ENCODE results near the gene MIER1.

MIER1 gene

DNA sequence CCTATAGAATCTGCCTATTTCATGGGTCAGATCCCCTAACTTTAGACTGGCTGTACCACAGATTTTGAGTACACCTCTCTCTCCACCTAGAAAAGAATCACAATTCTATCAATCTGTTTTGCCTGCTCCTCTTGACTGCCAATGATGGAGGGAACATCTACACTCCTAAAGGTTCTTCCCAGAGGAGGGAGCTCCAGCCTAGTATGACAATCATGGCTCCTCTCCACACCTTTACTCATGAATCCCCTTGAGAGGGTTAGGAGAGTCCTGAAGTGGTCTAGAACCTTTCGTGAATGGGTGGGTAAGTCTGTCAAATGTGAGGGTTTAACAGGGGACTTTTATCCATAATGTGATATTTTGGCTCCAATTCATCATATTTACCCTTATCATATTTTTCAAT, 48.1 kb upstream of the MIER1 start:
- ChIA-PET CTCF (no interaction called here), POLR2A (no interaction called here)
- H3K4me3 ChIP-seq (ENCODE audit: low read depth, low read length) = no peak overlapping the region

DNA sequence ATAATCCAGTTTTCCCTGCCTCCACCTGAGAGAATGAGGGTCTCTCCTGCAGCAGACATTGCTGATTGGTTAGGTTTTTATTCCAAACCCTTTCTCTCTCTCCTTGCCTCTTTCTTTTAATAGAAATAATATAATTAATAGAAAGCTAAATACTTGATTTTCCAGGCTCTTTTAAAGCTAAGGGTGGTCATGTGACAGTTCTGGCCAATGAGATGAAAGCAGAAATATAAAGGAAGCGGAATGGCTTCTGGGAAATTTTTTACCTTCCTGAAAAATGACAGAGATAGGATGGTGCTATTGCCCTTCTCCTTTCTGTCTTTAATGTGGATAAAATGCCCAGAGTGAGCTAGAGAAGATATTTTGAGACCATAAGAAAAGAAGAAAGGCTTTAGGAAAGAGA, 35.8 kb upstream of the MIER1 start:
- ChIA-PET CTCF (no interaction called here), POLR2A (no interaction called here)
- TF ChIP-seq ZNF677 (tag by site-specific recombination; IDR thresholded peaks at IDR 0.05) (no peak), KLF8 (tag by site-specific recombination; IDR thresholded peaks at IDR 0.05) (no peak), PRDM1 (tag by site-specific recombination; IDR thresholded peaks at IDR 0.05) (no peak), SALL2 (tag by site-specific recombination; IDR thresholded peaks at IDR 0.05; ENCODE audit: borderline replicate concordance) (no peak), ZNF596 (tag by site-specific recombination; IDR thresholded peaks at IDR 0.05) (no peak), ZBTB1 (tag by site-specific recombination; IDR thresholded peaks at IDR 0.05) (no peak), ZNF561 (tag by site-specific recombination; IDR thresholded peaks at IDR 0.05; ENCODE audit: borderline replicate concordance) (no peak), ZNF223 (tag by site-specific recombination; IDR thresholded peaks at IDR 0.05) (no peak), ZNF169 (tag by site-specific recombination; IDR thresholded peaks at IDR 0.05) (no peak)
- TF ChIP-seq, protein P1, sequence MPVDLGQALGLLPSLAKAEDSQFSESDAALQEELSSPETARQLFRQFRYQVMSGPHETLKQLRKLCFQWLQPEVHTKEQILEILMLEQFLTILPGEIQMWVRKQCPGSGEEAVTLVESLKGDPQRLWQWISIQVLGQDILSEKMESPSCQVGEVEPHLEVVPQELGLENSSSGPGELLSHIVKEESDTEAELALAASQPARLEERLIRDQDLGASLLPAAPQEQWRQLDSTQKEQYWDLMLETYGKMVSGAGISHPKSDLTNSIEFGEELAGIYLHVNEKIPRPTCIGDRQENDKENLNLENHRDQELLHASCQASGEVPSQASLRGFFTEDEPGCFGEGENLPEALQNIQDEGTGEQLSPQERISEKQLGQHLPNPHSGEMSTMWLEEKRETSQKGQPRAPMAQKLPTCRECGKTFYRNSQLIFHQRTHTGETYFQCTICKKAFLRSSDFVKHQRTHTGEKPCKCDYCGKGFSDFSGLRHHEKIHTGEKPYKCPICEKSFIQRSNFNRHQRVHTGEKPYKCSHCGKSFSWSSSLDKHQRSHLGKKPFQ (tag by site-specific recombination; IDR thresholded peaks at IDR 0.05) = no peak
- TF ChIP-seq, protein P2, sequence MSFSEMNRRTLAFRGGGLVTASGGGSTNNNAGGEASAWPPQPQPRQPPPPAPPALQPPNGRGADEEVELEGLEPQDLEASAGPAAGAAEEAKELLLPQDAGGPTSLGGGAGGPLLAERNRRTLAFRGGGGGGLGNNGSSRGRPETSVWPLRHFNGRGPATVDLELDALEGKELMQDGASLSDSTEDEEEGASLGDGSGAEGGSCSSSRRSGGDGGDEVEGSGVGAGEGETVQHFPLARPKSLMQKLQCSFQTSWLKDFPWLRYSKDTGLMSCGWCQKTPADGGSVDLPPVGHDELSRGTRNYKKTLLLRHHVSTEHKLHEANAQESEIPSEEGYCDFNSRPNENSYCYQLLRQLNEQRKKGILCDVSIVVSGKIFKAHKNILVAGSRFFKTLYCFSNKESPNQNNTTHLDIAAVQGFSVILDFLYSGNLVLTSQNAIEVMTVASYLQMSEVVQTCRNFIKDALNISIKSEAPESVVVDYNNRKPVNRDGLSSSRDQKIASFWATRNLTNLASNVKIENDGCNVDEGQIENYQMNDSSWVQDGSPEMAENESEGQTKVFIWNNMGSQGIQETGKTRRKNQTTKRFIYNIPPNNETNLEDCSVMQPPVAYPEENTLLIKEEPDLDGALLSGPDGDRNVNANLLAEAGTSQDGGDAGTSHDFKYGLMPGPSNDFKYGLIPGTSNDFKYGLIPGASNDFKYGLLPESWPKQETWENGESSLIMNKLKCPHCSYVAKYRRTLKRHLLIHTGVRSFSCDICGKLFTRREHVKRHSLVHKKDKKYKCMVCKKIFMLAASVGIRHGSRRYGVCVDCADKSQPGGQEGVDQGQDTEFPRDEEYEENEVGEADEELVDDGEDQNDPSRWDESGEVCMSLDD (tag by site-specific recombination; IDR thresholded peaks at IDR 0.05) = no peak
- TF ChIP-seq, protein P3, sequence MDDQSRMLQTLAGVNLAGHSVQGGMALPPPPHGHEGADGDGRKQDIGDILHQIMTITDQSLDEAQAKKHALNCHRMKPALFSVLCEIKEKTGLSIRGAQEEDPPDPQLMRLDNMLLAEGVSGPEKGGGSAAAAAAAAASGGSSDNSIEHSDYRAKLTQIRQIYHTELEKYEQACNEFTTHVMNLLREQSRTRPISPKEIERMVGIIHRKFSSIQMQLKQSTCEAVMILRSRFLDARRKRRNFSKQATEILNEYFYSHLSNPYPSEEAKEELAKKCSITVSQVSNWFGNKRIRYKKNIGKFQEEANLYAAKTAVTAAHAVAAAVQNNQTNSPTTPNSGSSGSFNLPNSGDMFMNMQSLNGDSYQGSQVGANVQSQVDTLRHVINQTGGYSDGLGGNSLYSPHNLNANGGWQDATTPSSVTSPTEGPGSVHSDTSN (CRISPR knock-in tag; IDR thresholded peaks at IDR 0.05) = no peak
- TF ChIP-seq, protein P4, sequence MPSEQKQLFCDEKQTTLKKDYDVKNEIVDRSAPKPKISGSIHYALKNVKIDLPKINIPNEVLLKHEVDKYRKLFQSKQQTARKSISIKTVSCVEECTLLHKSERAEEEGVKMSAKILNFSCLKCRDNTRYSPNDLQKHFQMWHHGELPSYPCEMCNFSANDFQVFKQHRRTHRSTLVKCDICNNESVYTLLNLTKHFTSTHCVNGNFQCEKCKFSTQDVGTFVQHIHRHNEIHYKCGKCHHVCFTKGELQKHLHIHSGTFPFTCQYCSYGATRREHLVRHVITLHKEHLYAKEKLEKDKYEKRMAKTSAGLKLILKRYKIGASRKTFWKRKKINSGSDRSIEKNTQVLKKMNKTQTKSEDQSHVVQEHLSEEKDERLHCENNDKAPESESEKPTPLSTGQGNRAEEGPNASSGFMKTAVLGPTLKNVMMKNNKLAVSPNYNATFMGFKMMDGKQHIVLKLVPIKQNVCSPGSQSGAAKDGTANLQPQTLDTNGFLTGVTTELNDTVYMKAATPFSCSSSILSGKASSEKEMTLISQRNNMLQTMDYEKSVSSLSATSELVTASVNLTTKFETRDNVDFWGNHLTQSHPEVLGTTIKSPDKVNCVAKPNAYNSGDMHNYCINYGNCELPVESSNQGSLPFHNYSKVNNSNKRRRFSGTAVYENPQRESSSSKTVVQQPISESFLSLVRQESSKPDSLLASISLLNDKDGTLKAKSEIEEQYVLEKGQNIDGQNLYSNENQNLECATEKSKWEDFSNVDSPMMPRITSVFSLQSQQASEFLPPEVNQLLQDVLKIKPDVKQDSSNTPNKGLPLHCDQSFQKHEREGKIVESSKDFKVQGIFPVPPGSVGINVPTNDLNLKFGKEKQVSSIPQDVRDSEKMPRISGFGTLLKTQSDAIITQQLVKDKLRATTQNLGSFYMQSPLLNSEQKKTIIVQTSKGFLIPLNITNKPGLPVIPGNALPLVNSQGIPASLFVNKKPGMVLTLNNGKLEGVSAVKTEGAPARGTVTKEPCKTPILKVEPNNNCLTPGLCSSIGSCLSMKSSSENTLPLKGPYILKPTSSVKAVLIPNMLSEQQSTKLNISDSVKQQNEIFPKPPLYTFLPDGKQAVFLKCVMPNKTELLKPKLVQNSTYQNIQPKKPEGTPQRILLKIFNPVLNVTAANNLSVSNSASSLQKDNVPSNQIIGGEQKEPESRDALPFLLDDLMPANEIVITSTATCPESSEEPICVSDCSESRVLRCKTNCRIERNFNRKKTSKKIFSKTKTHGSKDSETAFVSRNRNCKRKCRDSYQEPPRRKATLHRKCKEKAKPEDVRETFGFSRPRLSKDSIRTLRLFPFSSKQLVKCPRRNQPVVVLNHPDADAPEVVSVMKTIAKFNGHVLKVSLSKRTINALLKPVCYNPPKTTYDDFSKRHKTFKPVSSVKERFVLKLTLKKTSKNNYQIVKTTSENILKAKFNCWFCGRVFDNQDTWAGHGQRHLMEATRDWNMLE (tag by site-specific recombination; conservative IDR thresholded peaks at IDR 0.05; ENCODE audit: low read depth) = no peak
- Histone ChIP-seq H3K4me3 (ENCODE audit: low read depth, low read length) (no peak overlapping the region), H3K27ac (ENCODE audit: extremely low read depth, low read depth, low read length) (no peak overlapping the region), H3K9me3 (ENCODE audit: control insufficient read depth, insufficient read depth, low read depth, low read length) (no peaks in the 10 kb centered on the region), H3K4me1 (ENCODE audit: control insufficient read depth, insufficient read depth, low read length) (no peaks in the 10 kb centered on the region), H3K36me3 (ENCODE audit: control insufficient read depth in 2 of 2, insufficient read depth in 1 of 2, low read length in 2 of 2) (no peaks in the 10 kb centered on the region)

More for the DNA sequence above, 48.1 kb upstream of the MIER1 start:
- Histone ChIP-seq H3K4me1 (ENCODE audit: control insufficient read depth, insufficient read depth, low read length) (no peaks in the 10 kb centered on the region), H3K9me3 (ENCODE audit: control insufficient read depth, insufficient read depth, low read depth, low read length) (no peaks in the 10 kb centered on the region), H3K36me3 (ENCODE audit: control insufficient read depth in 2 of 2, insufficient read depth in 1 of 2, low read length in 2 of 2) (no peaks in the 10 kb centered on the region), H3K27ac (ENCODE audit: extremely low read depth, low read depth, low read length) (no peak overlapping the region)
- TF ChIP-seq, protein P5, sequence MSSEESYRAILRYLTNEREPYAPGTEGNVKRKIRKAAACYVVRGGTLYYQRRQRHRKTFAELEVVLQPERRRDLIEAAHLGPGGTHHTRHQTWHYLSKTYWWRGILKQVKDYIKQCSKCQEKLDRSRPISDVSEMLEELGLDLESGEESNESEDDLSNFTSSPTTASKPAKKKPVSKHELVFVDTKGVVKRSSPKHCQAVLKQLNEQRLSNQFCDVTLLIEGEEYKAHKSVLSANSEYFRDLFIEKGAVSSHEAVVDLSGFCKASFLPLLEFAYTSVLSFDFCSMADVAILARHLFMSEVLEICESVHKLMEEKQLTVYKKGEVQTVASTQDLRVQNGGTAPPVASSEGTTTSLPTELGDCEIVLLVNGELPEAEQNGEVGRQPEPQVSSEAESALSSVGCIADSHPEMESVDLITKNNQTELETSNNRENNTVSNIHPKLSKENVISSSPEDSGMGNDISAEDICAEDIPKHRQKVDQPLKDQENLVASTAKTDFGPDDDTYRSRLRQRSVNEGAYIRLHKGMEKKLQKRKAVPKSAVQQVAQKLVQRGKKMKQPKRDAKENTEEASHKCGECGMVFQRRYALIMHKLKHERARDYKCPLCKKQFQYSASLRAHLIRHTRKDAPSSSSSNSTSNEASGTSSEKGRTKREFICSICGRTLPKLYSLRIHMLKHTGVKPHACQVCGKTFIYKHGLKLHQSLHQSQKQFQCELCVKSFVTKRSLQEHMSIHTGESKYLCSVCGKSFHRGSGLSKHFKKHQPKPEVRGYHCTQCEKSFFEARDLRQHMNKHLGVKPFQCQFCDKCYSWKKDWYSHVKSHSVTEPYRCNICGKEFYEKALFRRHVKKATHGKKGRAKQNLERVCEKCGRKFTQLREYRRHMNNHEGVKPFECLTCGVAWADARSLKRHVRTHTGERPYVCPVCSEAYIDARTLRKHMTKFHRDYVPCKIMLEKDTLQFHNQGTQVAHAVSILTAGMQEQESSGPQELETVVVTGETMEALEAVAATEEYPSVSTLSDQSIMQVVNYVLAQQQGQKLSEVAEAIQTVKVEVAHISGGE (tag by site-specific recombination; conservative IDR thresholded peaks at IDR 0.05; ENCODE audit: low read depth) = no peak
- TF ChIP-seq ZSCAN23 (tag by site-specific recombination; IDR thresholded peaks at IDR 0.05) (no peak), ZNF423 (tag by site-specific recombination; IDR thresholded peaks at IDR 0.05) (no peak), HOXD13 (CRISPR knock-in tag; IDR thresholded peaks at IDR 0.05; ENCODE audit: borderline replicate concordance) (no peak), ZNF311 (tag by site-specific recombination; IDR thresholded peaks at IDR 0.05; ENCODE audit: borderline replicate concordance) (no peak), EGR2 (tag by site-specific recombination; IDR thresholded peaks at IDR 0.05; ENCODE audit: low read depth) (no peak), MZF1 (tag by site-specific recombination; IDR thresholded peaks at IDR 0.05; ENCODE audit: borderline replicate concordance) (no peak), SCRT1 (tag by site-specific recombination; IDR thresholded peaks at IDR 0.05; ENCODE audit: borderline replicate concordance) (no peak)

Data from HEK293 (cell line).